ENCODE measurements around the gene FABP1.

The FABP1 gene

GRCh38 chr2:88126772-88127637 lies 857 bp downstream of the FABP1 start:
- Mint-ChIP-seq H3K9me3 (ENCODE audit: low read depth) (no peaks in the 10 kb centered on the region), H3K4me1 (ENCODE audit: low read depth) (no peaks in the 10 kb centered on the region), H3K27ac (no peak overlapping the region), H3K36me3 (no peaks in the 10 kb centered on the region), H3K27me3 (peaks cover 3% of the 10 kb centered on the region), H3K4me3 (no peak overlapping the region)

DNA sequence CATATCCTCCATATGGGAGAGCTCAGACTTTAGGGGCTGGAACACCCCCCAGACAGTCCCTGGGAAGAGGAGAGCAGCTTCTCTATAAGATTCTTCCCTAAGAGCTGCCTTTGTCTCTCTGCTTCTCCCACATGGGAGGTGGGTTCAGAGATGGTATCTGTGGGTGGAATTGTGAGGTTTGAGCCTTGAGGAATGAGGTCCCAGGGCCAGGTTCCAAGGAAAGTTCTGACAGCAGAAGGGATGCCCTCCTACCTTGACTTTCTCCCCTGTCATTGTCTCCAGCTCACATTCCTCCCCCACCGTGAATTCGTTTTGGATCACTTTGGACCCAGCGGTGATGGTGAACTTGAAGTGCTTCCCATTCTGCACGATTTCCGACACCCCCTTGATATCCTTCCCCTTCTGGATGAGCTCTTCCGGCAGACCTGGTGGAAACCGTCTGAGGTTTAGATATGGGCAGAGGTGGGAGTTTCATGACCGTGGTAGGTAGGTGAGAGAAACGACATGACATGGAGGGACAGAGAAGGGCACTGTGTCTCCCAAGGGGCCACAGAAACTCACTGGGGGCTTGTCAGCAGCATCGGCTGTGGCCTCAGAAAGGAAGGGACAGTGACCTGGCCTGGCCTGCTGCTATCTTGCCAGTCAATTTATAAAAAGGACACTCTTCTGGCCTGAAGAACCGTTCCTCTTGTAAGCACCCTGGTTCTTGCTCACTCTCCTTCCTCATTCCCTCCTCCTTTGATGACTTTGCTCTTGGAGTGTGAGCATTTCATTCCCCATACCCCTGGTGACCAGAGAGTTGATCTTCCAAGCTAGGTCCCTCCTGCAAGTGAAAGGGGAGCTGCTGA lies 1.7 kb downstream of the FABP1 start:
- Mint-ChIP-seq H3K36me3 (no peaks in the 10 kb centered on the region), H3K27me3 (peaks cover 3% of the 10 kb centered on the region), H3K27ac (no peak overlapping the region), H3K9me3 (ENCODE audit: low read depth) (no peaks in the 10 kb centered on the region), H3K4me1 (ENCODE audit: low read depth) (no peaks in the 10 kb centered on the region), H3K4me3 (no peak overlapping the region)

GRCh38 chr2:88125344-88125923 lies 2.4 kb downstream of the FABP1 start:
- Mint-ChIP-seq H3K4me1 (ENCODE audit: low read depth) (no peaks in the 10 kb centered on the region), H3K27me3 (peaks cover 3% of the 10 kb centered on the region), H3K36me3 (no peaks in the 10 kb centered on the region), H3K9me3 (ENCODE audit: low read depth) (no peaks in the 10 kb centered on the region), H3K27ac (no peak overlapping the region), H3K4me3 (no peak overlapping the region)

DNA sequence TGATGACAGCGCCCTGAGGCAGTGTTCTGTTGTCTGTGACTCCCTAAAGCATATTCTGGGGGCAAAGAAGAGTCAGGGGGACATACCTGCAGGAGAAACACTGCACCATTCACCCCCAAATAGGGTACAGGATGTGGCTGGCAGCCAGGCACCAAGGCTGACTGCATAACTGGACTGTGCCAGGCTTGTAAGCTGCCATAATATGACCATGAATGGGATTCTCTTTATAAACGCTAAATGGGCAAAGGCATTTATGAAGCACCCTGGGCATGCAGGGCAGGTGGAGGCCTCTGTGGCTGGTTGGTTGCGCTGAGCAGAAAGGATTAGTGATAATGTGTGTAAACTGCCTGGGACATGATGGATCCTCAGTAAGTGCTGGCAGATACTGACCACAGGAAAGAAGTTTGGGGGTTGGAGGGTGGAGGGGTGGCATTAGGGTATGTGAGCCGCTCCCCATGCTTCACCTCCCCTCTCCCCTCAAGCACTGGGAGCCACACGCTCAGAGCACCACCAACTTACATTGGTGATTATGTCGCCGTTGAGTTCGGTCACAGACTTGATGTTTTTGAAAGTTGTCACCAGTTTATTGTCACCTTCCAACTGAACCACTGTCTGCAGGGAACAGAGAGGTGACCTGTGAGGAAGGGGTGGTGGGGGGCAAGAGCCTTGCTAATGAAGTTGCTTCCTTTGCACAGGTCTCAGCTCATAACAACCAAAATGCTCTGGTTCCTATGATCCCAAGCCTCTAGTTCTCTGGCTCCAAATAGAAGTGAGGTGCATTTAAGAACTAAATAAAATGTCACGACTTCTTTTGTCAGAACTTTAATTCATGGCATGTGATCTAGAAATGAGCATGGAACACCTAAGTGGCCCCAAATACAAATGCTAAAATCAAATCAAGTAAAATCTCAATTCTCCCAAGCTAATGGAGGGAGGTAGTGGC lies 3.6 kb downstream of the FABP1 start:
- Mint-ChIP-seq H3K9me3 (ENCODE audit: low read depth) (no peaks in the 10 kb centered on the region), H3K4me3 (no peak overlapping the region), H3K27me3 (peaks cover 3% of the 10 kb centered on the region), H3K4me1 (ENCODE audit: low read depth) (no peaks in the 10 kb centered on the region), H3K27ac (no peak overlapping the region), H3K36me3 (no peaks in the 10 kb centered on the region)

DNA sequence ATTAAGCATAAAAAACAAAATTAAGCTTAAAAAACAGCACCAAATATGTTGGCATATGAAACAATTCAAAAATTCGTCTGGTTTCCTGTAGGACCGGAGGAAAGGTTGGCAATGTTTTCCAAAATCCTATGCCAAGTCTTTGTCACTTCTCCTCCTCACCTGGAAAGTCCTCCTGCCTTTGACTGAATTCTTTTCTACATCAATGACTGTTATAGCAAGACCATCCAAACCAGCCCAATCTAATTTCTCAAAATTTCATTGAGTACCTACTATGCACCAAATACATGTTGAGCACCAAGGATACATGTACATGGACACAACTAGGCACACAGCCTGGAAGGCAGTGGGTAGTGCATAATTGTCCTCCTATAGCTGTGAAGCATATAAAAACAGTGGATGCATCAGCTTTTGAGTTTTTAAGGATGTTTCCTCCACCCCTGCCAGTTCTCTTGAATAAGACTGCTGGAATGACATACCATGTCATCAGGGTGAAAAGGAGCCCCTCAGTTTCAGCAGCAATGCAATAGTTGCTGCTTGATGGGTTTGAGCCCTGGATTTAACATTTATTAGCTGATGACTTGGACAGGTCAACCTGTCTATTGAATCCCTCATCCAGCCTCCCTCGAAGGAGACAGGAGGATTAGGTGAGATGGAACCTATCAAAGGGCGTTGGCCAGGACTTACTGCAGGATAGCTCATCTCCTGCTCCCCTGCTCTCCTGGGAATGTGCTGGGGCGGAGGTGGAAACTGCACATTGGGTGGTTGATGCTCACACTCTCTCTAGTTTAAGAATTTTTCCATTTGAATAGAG lies 4.5 kb downstream of the FABP1 start:
- Mint-ChIP-seq H3K27me3 (peaks cover 5% of the 10 kb centered on the region), H3K27ac (no peak overlapping the region), H3K4me3 (no peak overlapping the region), H3K36me3 (no peaks in the 10 kb centered on the region), H3K4me1 (ENCODE audit: low read depth) (no peaks in the 10 kb centered on the region), H3K9me3 (ENCODE audit: low read depth) (no peaks in the 10 kb centered on the region)

DNA sequence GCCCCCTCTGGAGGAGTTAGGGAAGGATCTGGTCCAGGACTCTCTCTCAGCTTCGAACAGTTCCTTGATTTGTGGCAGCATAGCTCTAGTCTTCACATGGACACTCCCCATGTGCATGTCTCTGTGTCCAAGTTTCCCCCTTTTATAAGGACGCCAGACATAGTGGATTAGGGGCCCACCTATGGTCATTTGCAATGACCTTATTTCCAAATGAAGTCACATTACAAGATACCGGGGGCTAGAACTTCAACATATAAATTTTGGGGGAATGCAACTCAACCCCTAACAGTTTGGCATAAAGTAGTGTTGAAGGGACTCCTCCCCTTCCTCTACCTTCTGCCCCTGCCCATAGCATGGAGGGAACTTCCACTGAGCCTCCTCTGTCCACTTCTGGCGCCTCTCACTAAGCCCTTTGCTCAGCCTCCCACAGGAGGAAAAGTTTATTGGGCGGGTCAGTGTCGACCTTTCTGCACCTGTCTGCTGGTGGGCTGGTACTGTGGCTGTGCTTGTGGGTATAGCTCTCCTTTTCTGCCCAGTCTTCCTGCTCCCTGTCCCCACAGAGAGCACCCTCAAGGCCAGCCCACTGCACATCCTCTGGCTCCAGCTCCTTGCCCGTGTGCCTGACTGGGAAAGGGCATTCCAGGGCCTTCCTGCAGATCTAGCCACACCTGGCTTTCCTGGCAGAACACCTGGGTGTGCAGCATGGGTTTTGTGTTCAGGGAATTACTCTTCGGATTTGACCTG lies 5.5 kb downstream of the FABP1 start:
- no peaks in the 10 kb centered on the region for H3K4me1 Mint-ChIP-seq (ENCODE audit: low read depth)
- H3K27me3 Mint-ChIP-seq = peaks cover 5% of the 10 kb centered on the region
- no peaks in the 10 kb centered on the region for H3K9me3 Mint-ChIP-seq (ENCODE audit: low read depth)
- no peaks in the 10 kb centered on the region for H3K36me3 Mint-ChIP-seq
- no peak overlapping the region for H3K27ac Mint-ChIP-seq
- H3K4me3 Mint-ChIP-seq = no peak overlapping the region

GRCh38 chr2:88121678-88122077 lies 6.2 kb downstream of the FABP1 start:
- no peak overlapping the region for H3K4me3 Mint-ChIP-seq
- H3K27ac Mint-ChIP-seq = no peak overlapping the region
- H3K36me3 Mint-ChIP-seq = no peaks in the 10 kb centered on the region
- H3K9me3 Mint-ChIP-seq (ENCODE audit: low read depth) = no peaks in the 10 kb centered on the region
- no peaks in the 10 kb centered on the region for H3K4me1 Mint-ChIP-seq (ENCODE audit: low read depth)
- peaks cover 5% of the 10 kb centered on the region for H3K27me3 Mint-ChIP-seq

DNA sequence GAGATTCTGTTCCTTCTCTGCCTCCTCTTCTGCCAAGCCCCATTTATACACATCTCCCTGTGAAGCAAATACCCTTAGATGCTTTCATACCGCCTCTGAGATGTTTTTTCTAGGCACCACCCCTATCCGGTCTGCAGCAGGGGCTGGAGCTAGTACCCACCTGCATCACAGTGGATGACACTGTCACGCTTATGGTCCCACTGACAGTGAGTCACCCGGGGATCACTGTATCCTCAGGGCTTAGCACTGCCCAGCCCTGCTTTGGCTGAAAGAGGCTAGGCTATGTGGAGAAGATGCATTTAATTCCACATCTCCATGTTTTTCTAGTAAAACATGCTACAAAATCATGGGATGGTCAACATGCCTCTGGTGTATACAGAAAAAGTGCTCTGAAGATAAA lies 9.9 kb downstream of the FABP1 start:
- H3K36me3 Mint-ChIP-seq = no peaks in the 10 kb centered on the region
- H3K27me3 Mint-ChIP-seq = peaks cover 2% of the 10 kb centered on the region
- H3K9me3 Mint-ChIP-seq (ENCODE audit: low read depth) = no peaks in the 10 kb centered on the region
- no peaks in the 10 kb centered on the region for H3K4me1 Mint-ChIP-seq (ENCODE audit: low read depth)
- H3K27ac Mint-ChIP-seq = no peak overlapping the region
- no peak overlapping the region for H3K4me3 Mint-ChIP-seq

DNA sequence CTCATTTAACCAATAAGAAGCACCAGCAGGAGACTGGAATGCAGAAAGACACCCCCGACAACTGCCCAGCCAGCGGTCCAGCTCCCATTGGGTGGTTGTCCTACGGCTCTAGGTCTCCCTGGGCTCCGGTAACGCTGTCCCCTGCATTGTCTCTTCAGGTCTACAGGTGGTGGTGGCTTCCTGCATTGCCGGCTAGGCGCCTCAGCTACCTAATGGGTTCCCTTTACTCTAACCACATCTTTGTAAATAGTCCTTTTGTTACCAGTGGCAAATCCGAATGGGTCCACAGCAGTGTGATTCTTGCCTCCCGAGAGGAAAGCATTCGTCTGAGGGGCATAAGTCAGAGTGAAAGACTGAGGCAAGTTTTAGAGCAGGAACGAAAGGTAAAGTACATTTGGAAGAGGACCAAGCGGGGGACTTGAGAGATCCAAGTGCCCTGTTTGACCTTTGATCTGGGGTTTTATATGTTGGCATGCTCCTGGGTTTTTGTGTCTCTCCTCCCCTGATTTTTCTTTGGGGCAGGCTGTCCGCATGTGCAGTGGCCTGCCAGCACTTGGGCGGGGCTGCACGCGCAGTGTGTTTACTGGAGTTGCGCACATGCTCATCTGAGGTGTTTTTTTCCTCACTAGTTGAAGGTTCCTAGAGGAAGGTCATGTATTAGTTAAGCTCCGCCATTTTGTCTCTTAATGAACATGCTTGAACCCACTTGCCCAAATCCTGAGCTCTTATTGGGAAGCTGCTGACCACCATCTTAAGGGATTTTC lies 11.0 kb downstream of the FABP1 start:
- Mint-ChIP-seq H3K4me3 (no peak overlapping the region), H3K27me3 (peaks cover 2% of the 10 kb centered on the region), H3K27ac (no peak overlapping the region), H3K4me1 (ENCODE audit: low read depth) (no peaks in the 10 kb centered on the region), H3K9me3 (ENCODE audit: low read depth) (no peaks in the 10 kb centered on the region), H3K36me3 (no peaks in the 10 kb centered on the region)

DNA sequence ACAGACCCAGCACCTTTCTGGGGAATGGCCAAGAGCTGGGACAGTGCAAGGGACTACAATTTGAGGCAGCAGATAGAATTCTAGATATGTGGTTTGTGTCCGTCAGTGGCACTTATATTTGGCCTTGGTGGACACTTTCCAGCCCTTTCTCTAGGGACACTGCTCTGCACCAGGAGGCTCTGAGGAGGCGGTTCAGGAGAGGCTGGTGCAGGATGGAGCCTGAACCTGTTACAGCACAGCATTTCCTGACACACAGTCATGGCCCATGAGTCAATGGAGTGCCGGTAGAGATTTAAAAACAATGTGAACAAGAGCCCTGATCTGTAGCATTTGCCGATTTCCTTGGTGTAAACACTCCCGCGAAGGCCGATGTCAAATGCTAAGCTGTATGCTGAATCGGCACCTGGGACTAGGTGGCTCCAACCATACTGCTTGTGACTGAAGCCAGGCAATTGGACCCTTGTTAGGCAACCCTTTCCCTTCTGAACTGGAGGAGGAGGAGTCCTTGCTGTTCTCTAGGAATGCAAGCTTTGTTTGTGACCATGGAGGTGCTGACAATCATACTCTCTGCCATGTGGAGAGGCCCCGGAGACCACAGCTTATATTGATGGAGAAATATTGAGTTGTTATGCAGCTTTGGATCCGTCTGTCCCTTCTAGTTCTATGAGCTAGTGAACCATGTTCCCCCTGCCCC lies 11.9 kb downstream of the FABP1 start:
- Mint-ChIP-seq H3K4me3 (no peak overlapping the region), H3K27ac (no peak overlapping the region), H3K4me1 (ENCODE audit: low read depth) (no peaks in the 10 kb centered on the region), H3K27me3 (peaks cover 2% of the 10 kb centered on the region), H3K9me3 (ENCODE audit: low read depth) (no peaks in the 10 kb centered on the region), H3K36me3 (no peaks in the 10 kb centered on the region)

DNA sequence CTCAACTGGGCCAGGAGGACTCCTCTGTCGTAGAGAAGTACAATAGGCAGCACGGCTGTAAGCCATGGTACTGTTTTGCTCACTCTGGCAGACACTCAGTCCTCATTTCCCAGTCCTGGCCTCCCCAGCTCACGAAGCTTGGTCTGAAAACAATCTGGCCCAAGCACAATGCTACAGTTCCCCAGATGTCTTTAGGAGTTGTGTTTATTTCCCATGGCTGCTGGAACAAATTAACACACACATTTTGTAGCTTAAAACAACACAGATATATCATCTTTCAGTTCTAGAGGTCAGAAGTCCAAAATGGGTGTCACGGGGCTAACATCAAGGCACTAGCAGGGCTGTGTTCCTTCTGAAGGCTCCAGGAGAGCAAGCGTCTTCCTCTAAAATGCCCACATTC lies 13.0 kb downstream of the FABP1 start:
- no peak overlapping the region for H3K27ac Mint-ChIP-seq
- no peak overlapping the region for H3K4me3 Mint-ChIP-seq
- H3K36me3 Mint-ChIP-seq = no peaks in the 10 kb centered on the region
- H3K9me3 Mint-ChIP-seq (ENCODE audit: low read depth) = no peaks in the 10 kb centered on the region
- H3K4me1 Mint-ChIP-seq (ENCODE audit: low read depth) = no peaks in the 10 kb centered on the region
- peaks cover 2% of the 10 kb centered on the region for H3K27me3 Mint-ChIP-seq

- Mint-ChIP-seq H3K9me3 (ENCODE audit: low read depth) (no peaks in the 10 kb centered on the region), H3K27me3 (no peaks in the 10 kb centered on the region), H3K27ac (no peak overlapping the region), H3K4me3 (no peak overlapping the region), H3K4me1 (ENCODE audit: low read depth) (no peaks in the 10 kb centered on the region), H3K36me3 (no peaks in the 10 kb centered on the region)
These were observed 14.8 kb downstream of the FABP1 start for GRCh38 chr2:88113069-88113468.

Data from activated naive CD8-positive, alpha-beta T cell (primary cell).